Endothelial cell (in vitro differentiated cells): ENCODE data around the gene FSCN2. TPM values are rescaled to one million over a fixed set of nuclear protein-coding genes. Genes with fewer than 3 reads are reported as not detected.

Experiments
- DNase-seq: peaks from one replicate; pipeline ENCODE4 v3.0.0; 2021; ENCODE audit warnings: low spot score
- H3K27ac Mint-ChIP-seq: one replicate; pipeline ENCODE4 v1.8.0; 2021; ENCODE audit warnings: mixed read lengths, inconsistent platforms; ENCODE audit not compliant: unreplicated experiment
- H3K27me3 Mint-ChIP-seq: one replicate; pipeline ENCODE4 v1.8.0; 2021; ENCODE audit warnings: mild to moderate bottlenecking, moderate library complexity, mixed read lengths, inconsistent platforms; ENCODE audit not compliant: unreplicated experiment
- H3K36me3 Mint-ChIP-seq: one replicate; pipeline ENCODE4 v1.8.0; 2021; ENCODE audit warnings: mild to moderate bottlenecking, low read depth, mixed read lengths, inconsistent platforms; ENCODE audit not compliant: unreplicated experiment
- H3K4me1 Mint-ChIP-seq: one replicate; pipeline ENCODE4 v1.8.0; 2021; ENCODE audit warnings: mild to moderate bottlenecking, mixed read lengths, inconsistent platforms; ENCODE audit not compliant: unreplicated experiment
- H3K4me3 Mint-ChIP-seq: one replicate; pipeline ENCODE4 v1.8.0; 2021; ENCODE audit warnings: mild to moderate bottlenecking, mixed read lengths, inconsistent platforms; ENCODE audit not compliant: unreplicated experiment
- H3K9me3 Mint-ChIP-seq: one replicate; pipeline ENCODE4 v1.8.0; 2021; ENCODE audit warnings: mixed read lengths, inconsistent platforms; ENCODE audit not compliant: unreplicated experiment
- total RNA-seq: library from RNA; stranded (reverse); fragmentation: NEBNext Ultra II Directional; extraction: Animal tissue kit (Norgen Biotek cat#: 25700); gene quantifications from one replicate; pipeline ENCODE4 v1.2.1, GENCODE V29; 2021; ENCODE audit not compliant: unreplicated experiment
- TF ChIP-seq, protein P1 (sequence below): fragments of 200-600 bp; sonication (generic); IDR thresholded peaks from one replicate; pipeline ENCODE4 v1.5.0; 2021; ENCODE audit warnings: antibody characterized with exemption; ENCODE audit not compliant: unreplicated experiment

The FSCN2 gene
- total RNA-seq, 1 donor from 2014 or later: 1.5 TPM

DNA sequence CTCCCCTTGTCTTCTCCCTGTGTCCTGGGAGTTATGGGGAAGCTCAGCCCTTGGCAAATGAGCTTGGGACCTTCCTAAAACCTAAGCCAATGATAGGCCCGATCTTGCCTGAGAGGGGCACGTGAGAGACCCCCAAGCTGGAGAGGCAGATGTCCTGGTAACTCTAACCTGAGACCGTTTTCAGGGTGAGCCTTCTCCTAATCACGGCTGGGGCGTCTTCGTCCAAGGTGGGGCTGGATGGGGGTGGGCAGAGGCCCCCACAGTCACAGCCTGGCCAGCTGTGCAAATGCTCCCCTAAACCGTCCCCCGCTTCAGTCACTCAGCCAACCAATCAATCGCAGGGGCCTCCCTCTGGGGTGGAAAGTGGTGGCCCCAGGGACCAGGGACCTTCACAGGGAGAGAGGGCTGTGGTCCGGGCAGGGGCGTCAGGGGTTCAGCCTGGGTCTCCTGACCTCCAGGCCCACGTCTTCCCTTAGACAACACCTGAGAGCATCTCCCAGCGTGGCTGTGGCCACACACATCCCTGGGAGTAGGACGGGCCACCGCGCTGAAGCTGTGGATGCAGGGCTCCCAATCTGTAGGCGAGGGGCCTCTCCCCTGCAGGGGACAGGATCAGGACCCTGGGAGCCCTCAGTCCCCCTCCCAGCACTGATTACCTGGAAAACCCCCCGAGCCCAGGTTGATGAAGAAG is 46.2 kb upstream of the FSCN2 start:
- DNase-seq: no peak
- Mint-ChIP-seq H3K9me3 (no peaks in the 10 kb centered on the region), H3K4me1 (peaks cover 7% of the 10 kb centered on the region), H3K4me3 (no peak overlapping the region), H3K27ac (no peak overlapping the region), H3K36me3 (no peaks in the 10 kb centered on the region), H3K27me3 (peaks cover 17% of the 10 kb centered on the region)
- TF ChIP-seq, protein P1, sequence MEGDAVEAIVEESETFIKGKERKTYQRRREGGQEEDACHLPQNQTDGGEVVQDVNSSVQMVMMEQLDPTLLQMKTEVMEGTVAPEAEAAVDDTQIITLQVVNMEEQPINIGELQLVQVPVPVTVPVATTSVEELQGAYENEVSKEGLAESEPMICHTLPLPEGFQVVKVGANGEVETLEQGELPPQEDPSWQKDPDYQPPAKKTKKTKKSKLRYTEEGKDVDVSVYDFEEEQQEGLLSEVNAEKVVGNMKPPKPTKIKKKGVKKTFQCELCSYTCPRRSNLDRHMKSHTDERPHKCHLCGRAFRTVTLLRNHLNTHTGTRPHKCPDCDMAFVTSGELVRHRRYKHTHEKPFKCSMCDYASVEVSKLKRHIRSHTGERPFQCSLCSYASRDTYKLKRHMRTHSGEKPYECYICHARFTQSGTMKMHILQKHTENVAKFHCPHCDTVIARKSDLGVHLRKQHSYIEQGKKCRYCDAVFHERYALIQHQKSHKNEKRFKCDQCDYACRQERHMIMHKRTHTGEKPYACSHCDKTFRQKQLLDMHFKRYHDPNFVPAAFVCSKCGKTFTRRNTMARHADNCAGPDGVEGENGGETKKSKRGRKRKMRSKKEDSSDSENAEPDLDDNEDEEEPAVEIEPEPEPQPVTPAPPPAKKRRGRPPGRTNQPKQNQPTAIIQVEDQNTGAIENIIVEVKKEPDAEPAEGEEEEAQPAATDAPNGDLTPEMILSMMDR: no peak

DNA sequence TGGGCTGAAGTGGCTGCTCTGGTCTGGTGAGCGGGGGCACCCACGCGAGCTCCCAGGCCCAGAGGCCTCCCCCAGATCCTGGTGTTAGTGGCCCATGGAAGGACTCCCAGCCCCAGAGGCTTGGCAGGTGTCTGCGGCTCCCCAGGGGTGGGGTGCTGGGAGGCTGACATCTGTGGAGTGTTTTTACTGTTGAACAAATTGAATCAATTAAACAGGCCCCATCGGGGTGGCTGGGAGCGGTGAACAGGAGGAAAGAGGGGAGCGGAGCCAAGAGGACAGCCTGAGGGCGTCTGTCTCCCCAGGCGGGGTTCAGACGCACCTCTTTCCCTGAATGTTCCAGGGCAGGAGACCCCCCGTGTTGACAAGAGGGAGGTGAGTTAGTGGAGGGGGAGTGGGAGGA is 45.5 kb upstream of the FSCN2 start:
- no peak for DNase-seq
- peaks cover 17% of the 10 kb centered on the region for H3K27me3 Mint-ChIP-seq
- no peak overlapping the region for H3K4me3 Mint-ChIP-seq
- H3K9me3 Mint-ChIP-seq: no peaks in the 10 kb centered on the region
- TF ChIP-seq, protein P1: no peak
- H3K36me3 Mint-ChIP-seq: no peaks in the 10 kb centered on the region
- H3K27ac Mint-ChIP-seq: no peak overlapping the region
- H3K4me1 Mint-ChIP-seq: peaks cover 7% of the 10 kb centered on the region

DNA sequence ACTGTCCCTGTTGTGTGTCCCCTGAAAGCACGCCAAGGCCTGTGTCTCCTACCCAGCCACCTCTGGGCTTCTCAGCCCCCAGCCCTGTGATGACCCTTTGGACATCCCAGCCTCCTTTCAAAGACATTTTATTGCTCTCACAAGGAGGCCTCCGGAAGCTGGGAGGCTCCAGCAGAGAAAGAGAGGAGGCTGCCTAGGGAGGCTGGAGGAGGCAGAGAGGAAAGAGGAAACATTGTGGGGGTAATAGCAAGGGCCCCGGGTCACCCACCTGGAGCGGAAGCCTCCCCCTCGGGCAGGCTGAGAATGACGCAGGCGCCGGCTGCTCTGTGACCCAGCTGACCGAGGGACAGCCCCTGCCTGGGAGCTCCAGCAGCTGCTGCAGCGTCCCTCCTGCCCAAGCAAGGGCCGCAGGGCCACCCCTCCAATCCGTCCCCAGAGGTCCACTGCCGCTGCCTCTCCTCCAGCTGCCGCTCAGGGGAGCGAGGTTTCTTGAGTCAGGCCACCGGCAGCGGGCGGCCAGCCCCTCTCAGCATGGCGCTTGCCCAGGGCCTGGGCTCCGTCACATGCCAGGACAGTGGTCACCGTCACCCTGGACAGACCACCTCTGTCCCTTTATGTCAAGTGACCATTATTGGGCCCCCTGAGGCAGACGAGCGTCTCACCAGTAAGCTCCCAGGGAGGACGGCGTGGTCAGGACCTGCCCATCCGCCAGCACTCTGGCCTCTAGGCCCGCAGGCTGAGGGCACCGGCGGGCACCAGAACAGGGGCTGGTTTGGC is 44.9 kb upstream of the FSCN2 start:
- DNase-seq: no peak
- Mint-ChIP-seq H3K36me3 (no peaks in the 10 kb centered on the region), H3K4me3 (no peak overlapping the region), H3K27me3 (peaks cover 15% of the 10 kb centered on the region), H3K9me3 (no peaks in the 10 kb centered on the region), H3K4me1 (peaks cover 7% of the 10 kb centered on the region), H3K27ac (no peak overlapping the region)
- TF ChIP-seq, protein P1: no peak

DNA sequence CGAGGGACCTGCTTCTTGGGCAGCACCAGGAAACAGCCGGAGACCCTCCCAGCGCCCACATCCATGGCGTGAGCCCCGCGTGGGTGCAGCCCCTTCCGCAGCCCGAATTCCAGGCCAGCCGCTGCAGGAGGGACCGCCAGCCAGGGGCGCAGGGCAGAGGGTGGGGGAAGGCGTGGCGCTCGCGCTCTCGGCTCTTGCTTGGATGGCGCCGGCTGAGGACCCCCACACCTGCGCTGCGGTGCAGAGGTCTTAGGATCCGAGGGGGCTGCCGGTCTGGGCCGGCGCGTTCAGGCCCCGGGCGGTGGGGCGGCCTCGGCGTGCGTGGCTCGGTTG is 44.3 kb upstream of the FSCN2 start:
- peaks cover 7% of the 10 kb centered on the region for H3K4me1 Mint-ChIP-seq
- H3K9me3 Mint-ChIP-seq: no peaks in the 10 kb centered on the region
- TF ChIP-seq, protein P1: no peak
- peaks cover 15% of the 10 kb centered on the region for H3K27me3 Mint-ChIP-seq
- no peaks in the 10 kb centered on the region for H3K36me3 Mint-ChIP-seq
- DNase-seq: no peak
- H3K27ac Mint-ChIP-seq: no peak overlapping the region
- no peak overlapping the region for H3K4me3 Mint-ChIP-seq
